Measurements from ENCODE around the gene NR1D2. TPM values are rescaled to one million over a fixed set of nuclear protein-coding genes. Genes with fewer than 3 reads are reported as not detected.

NR1D2 gene
- polyA plus RNA-seq, 1 experiment, result 18.0 TPM

GRCh38 chr3:23948761-23949160, 3.7 kb downstream of the NR1D2 start:
- Histone ChIP-seq H3K4me3 (ENCODE audit: low read depth, low read length) (no peak overlapping the region), H3K36me3 (ENCODE audit: control insufficient read depth, insufficient read depth, low read length) (no peaks in the 10 kb centered on the region), H3K27me3 (ENCODE audit: control insufficient read depth, insufficient read depth, low read length) (no peaks in the 10 kb centered on the region)
- TF ChIP-seq CTCF (IDR thresholded peaks at IDR 0.05; ENCODE audit: insufficient read depth, low read depth, low read length), result no peak
- CTCF ChIA-PET, result interaction anchor here (0.6 kb wide), 1 partner anchor 9 kb away, joined by 3 read pairs; no protein-coding TSS in a partner anchor
- DNase-seq (ENCODE audit: low read depth), result no peak
- POLR2A ChIA-PET, result no interaction called here

GRCh38 chr3:23949784-23950183, 4.7 kb downstream of the NR1D2 start:
- H3K4me3 ChIP-seq (ENCODE audit: low read depth, low read length), result no peak overlapping the region
- DNase-seq (ENCODE audit: low read depth), result no peak
- H3K27me3 ChIP-seq (ENCODE audit: control insufficient read depth, insufficient read depth, low read length), result no peaks in the 10 kb centered on the region
- TF ChIP-seq CTCF (IDR thresholded peaks at IDR 0.05; ENCODE audit: insufficient read depth, low read depth, low read length), result no peak
- ChIA-PET CTCF (interaction anchor here (2.4 kb wide), 1 partner anchor 12 kb away, joined by 9 read pairs; no protein-coding TSS in a partner anchor), POLR2A (no interaction called here)
- 0 out of 2 replicates have a peak, but pooled peaks cover 1% of the 10 kb centered on the region for H3K36me3 ChIP-seq (ENCODE audit: control insufficient read depth, insufficient read depth, low read length)

GRCh38 chr3:23950293-23950692, 5.2 kb downstream of the NR1D2 start:
- no peak overlapping the region for H3K4me3 ChIP-seq (ENCODE audit: low read depth, low read length)

GRCh38 chr3:23952646-23953045, 7.6 kb downstream of the NR1D2 start:
- CTCF ChIA-PET, result no interaction called here
- Histone ChIP-seq H3K36me3 (ENCODE audit: control insufficient read depth, insufficient read depth, low read length) (peaks cover 2% of the 10 kb centered on the region; the same call in 1 of the 2 replicates), H3K27me3 (ENCODE audit: control insufficient read depth, insufficient read depth, low read length) (no peaks in the 10 kb centered on the region), H3K4me3 (ENCODE audit: low read depth, low read length) (no peak overlapping the region)
- DNase-seq (ENCODE audit: low read depth), result no peak
- TF ChIP-seq CTCF (IDR thresholded peaks at IDR 0.05; ENCODE audit: insufficient read depth, low read depth, low read length), result no peak
- POLR2A ChIA-PET, result no interaction called here

More at GRCh38 chr3:23950293-23950692, 5.2 kb downstream of the NR1D2 start:
- no peak for TF ChIP-seq CTCF (IDR thresholded peaks at IDR 0.05; ENCODE audit: insufficient read depth, low read depth, low read length)
- Histone ChIP-seq H3K36me3 (ENCODE audit: control insufficient read depth, insufficient read depth, low read length) (0 out of 2 replicates have a peak, but pooled peaks cover 1% of the 10 kb centered on the region), H3K27me3 (ENCODE audit: control insufficient read depth, insufficient read depth, low read length) (no peaks in the 10 kb centered on the region)
- DNase-seq (ENCODE audit: low read depth), result no peak
- POLR2A ChIA-PET, result interaction anchor here (0.6 to 0.7 kb wide), 3 partner anchors 288 to 701 kb away, joined by 3 to 13 read pairs (median 6); no protein-coding TSS in a partner anchor
- CTCF ChIA-PET, result interaction anchor here (0.7 to 2.4 kb wide), 2 partner anchors 11 to 17 kb away, joined by 3 to 9 read pairs; no protein-coding TSS in a partner anchor

- TF ChIP-seq CTCF (IDR thresholded peaks at IDR 0.05; ENCODE audit: insufficient read depth, low read depth, low read length), result no peak
- Histone ChIP-seq H3K4me3 (ENCODE audit: low read depth, low read length) (no peak overlapping the region), H3K27me3 (ENCODE audit: control insufficient read depth, insufficient read depth, low read length) (no peaks in the 10 kb centered on the region), H3K36me3 (ENCODE audit: control insufficient read depth, insufficient read depth, low read length) (peaks cover 2% of the 10 kb centered on the region; the same call in 1 of the 2 replicates)
- DNase-seq (ENCODE audit: low read depth), result no peak
- ChIA-PET CTCF (no interaction called here), POLR2A (no interaction called here)
Observed at GRCh38 chr3:23953523-23953922, 8.4 kb downstream of the NR1D2 start.
